SW 1271 (cell line): ENCODE data around the gene TUSC2.

ENCODE experiments used
- DNase-seq, 2 experiments: peaks; one replicate each; lab custom pipeline; 2025; lab: John Stamatoyannopoulos, UW

The TUSC2 gene

GRCh38 chr3:50354186-50354764 is 26.3 kb upstream of the TUSC2 start:
- DNase-seq = no peak

GRCh38 chr3:50353245-50354004 is 25.4 kb upstream of the TUSC2 start:
- no peak for DNase-seq

GRCh38 chr3:50352781-50353180 is 24.8 kb upstream of the TUSC2 start:
- DNase-seq = peak in 1 of 2 experiments; percentile 8

GRCh38 chr3:50351323-50351697 is 23.3 kb upstream of the TUSC2 start:
- DNase-seq = no peak

GRCh38 chr3:50350527-50351322 is 22.7 kb upstream of the TUSC2 start, which contains the start of the genes CYB561D2 and NPRL2:
Gene CYB561D2 (plus strand): TSS chr3:50350862. CDS start chr3:50351434, 572 bp downstream.
Gene NPRL2 (minus strand): TSS chr3:50350775. CDS start chr3:50350652, 123 bp downstream.
- DNase-seq = peak; percentile 71 to 87

- DNase-seq = no peak
Measured at GRCh38 chr3:50350213-50350526, 22.1 kb upstream of the TUSC2 start.

- DNase-seq = peak in 1 of 2 experiments; percentile 48
Measured at GRCh38 chr3:50347187-50347813, 19.3 kb upstream of the TUSC2 start.

- DNase-seq = peak in 1 of 2 experiments; percentile 36
Measured at GRCh38 chr3:50345586-50346234, 17.7 kb upstream of the TUSC2 start, which contains the start of gene ZMYND10. Gene ZMYND10 (minus strand): TSS chr3:50345732. CDS start chr3:50345579, 153 bp downstream.

- DNase-seq = no peak
Measured at GRCh38 chr3:50345008-50345407, 17.0 kb upstream of the TUSC2 start.

GRCh38 chr3:50342813-50343633 is 15.0 kb upstream of the TUSC2 start:
- no peak for DNase-seq

GRCh38 chr3:50341996-50342650 is 14.1 kb upstream of the TUSC2 start:
- no peak for DNase-seq

- no peak for DNase-seq
Measured at GRCh38 chr3:50341537-50341936, 13.5 kb upstream of the TUSC2 start.

- DNase-seq = no peak
Measured at GRCh38 chr3:50340448-50341329, 12.7 kb upstream of the TUSC2 start, which contains the start of gene RASSF1. Gene RASSF1 (minus strand): TSS chr3:50340836. CDS start chr3:50340805, 31 bp downstream.

GRCh38 chr3:50340147-50340447 is 12.1 kb upstream of the TUSC2 start:
- DNase-seq = no peak

GRCh38 chr3:50339485-50340146 is 11.6 kb upstream of the TUSC2 start:
- no peak for DNase-seq

- no peak for DNase-seq
Measured at GRCh38 chr3:50338965-50339364, 10.9 kb upstream of the TUSC2 start.

GRCh38 chr3:50337175-50337861 is 9.3 kb upstream of the TUSC2 start:
- peak; percentile 90 to 91 for DNase-seq
